GM12891 (cell line): ENCODE data around the gene PRR20G.

Experiments used
- DNase-seq: peaks from one replicate; pipeline ENCODE4 v3.0.0; 2011; ENCODE audit warnings: low spot score; ENCODE audit not compliant: insufficient read length
- FAIRE-seq: peaks from 2 replicates; lab custom pipeline; 2011; peaks lifted over from hg19 to GRCh38; lab: Jason Lieb, UNC
- PAX5 ChIP-seq: IDR thresholded peaks from 2 replicates; pipeline ENCODE4 v1.6.1; 2011; ENCODE audit warnings: low read length, moderate library complexity, mild to moderate bottlenecking; ENCODE audit not compliant: insufficient read depth, severe bottlenecking
- POLR2A ChIP-seq: IDR thresholded peaks from 2 replicates; pipeline ENCODE4 v1.6.1; 2011; ENCODE audit warnings: low read depth, low read length, control low read depth
- POLR2AphosphoS5 ChIP-seq: IDR thresholded peaks from 2 replicates; pipeline ENCODE4 v1.6.1; 2011; ENCODE audit warnings: low read depth, low read length, control low read depth
- POU2F2 ChIP-seq: IDR thresholded peaks from 2 replicates; pipeline ENCODE4 v1.6.1; 2011; ENCODE audit warnings: low read depth, mild to moderate bottlenecking, control low read depth, low read length, moderate library complexity
- SPI1 ChIP-seq: IDR thresholded peaks from 2 replicates; pipeline ENCODE4 v1.6.1; 2011; ENCODE audit warnings: low read depth, low read length, control low read depth
- TAF1 ChIP-seq: IDR thresholded peaks from 2 replicates; pipeline ENCODE4 v1.6.1; 2011; ENCODE audit warnings: low read depth, low read length, control low read depth

PRR20G gene

GRCh38 chr3:127238602-127239001, 49.2 kb downstream of the PRR20G start:
- DNase-seq, result no peak
- no peak for FAIRE-seq
- TF ChIP-seq PAX5 (no peak), SPI1 (no peak), POLR2AphosphoS5 (no peak), POLR2A (no peak), TAF1 (no peak), POU2F2 (no peak)

GRCh38 chr3:127237835-127238234, 50.0 kb downstream of the PRR20G start:
- FAIRE-seq (no peak), DNase-seq (no peak)
- TF ChIP-seq TAF1, result no peak
- TF ChIP-seq POLR2AphosphoS5, result no peak
- TF ChIP-seq SPI1, result no peak

GRCh38 chr3:127235706-127236105, 52.1 kb downstream of the PRR20G start:
- TF ChIP-seq PAX5, result no peak
- TF ChIP-seq SPI1, result no peak
- no peak for TF ChIP-seq POLR2AphosphoS5
- no peak for TF ChIP-seq TAF1
- TF ChIP-seq POU2F2, result no peak
- TF ChIP-seq POLR2A, result no peak
- no peak for FAIRE-seq
- DNase-seq, result no peak

DNA sequence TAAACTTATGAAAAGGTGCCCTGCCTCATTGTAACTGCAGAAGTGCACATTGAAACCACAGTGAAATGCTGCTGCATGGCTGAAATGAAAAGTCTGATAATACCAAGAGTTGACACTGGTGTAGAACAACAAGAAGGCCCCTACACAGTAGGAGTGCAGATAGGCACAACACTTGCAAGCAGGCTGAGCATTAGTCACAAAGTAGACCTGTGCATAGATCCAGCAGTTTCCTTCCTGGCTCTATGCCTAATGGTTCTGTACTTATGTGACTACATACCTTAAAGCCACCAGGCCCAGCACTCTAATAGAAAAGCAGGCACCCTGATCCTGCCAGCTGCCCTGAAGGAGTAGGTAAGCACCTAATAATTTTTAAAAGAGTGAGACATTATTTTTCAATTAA, 53.1 kb downstream of the PRR20G start:
- FAIRE-seq (no peak), DNase-seq (no peak)
- no peak for TF ChIP-seq SPI1
- no peak for TF ChIP-seq TAF1
- no peak for TF ChIP-seq POLR2AphosphoS5
- no peak for TF ChIP-seq POU2F2
- no peak for TF ChIP-seq PAX5
